ENCODE measurements around the gene MSH2.

- TF ChIP-seq CTCF (IDR thresholded peaks at IDR 0.05; ENCODE audit: borderline replicate concordance, extremely low read depth, low read length, poor library complexity, severe bottlenecking) (no peak), EZH2 (IDR thresholded peaks at IDR 0.05; ENCODE audit: borderline replicate concordance, low read depth, low read length, severe bottlenecking) (no peak)
Observed at GRCh38 chr2:47493317-47494035, 90.5 kb downstream of the MSH2 start.

Measured in DND-41 (cell line).